Loucy (cell line): Measurements from ENCODE around the gene RAB22A.

ENCODE experiments used
- CTCF ChIP-seq: fragments of 200-600 bp; sonication (generic); conservative IDR thresholded peaks from 2 replicates; pipeline ENCODE4 v1.5.1; 2014; ENCODE audit warnings: mild to moderate bottlenecking, antibody characterized with exemption, low read length
- EZH2phosphoT487 ChIP-seq: fragments of 200-600 bp; IDR thresholded peaks from 2 replicates; pipeline ENCODE4 v1.6.1; 2018; ENCODE audit warnings: antibody characterized with exemption, mild to moderate bottlenecking, moderate library complexity, borderline replicate concordance

- TF ChIP-seq CTCF (no peak), EZH2phosphoT487 (no peak)
These were observed 45.2 kb upstream of the RAB22A start for GRCh38 chr20:58264271-58264670.
